Measurements from ENCODE around the gene ZFYVE26. TPM values are rescaled to one million over a fixed set of nuclear protein-coding genes. Genes with fewer than 3 reads are reported as not detected.

The ZFYVE26 gene
- total and polyA plus RNA-seq, 5 donors from 2014 or later: 2.9 to 27.4 (median 3.7) TPM

DNA sequence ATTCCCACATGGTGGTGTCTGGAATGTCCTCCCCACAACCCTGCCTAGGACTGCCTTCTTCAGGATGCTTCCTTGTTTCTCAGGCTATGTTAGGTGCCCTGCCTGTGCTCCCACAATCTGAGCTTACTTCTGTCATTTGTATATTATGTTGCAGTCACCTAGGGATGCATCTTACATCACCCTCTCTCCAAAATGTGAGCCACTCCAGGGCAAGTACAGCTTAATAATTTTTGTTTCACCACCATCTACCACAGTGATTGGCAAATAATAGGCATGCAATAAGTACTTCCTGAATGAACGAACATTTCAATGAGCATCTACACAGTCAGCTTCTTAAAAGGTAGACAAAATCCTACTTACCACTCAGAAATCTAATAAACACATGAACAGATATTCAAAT lies 37.6 kb downstream of the ZFYVE26 start:
- DNase-seq: no peak
- Mint-ChIP-seq H3K27ac (peak overlapping the region in 1 of 3 donors; percentile 32), H3K4me3 (no peak overlapping the region), H3K36me3 (peaks cover 76% of the 10 kb centered on the region), H3K27me3 (no peaks in the 10 kb centered on the region), H3K4me1 (no peaks in the 10 kb centered on the region), H3K9me3 (no peaks in the 10 kb centered on the region)
- Histone ChIP-seq H3K27ac (ENCODE audit: insufficient read depth, low read length, poor library complexity, severe bottlenecking) (no peak overlapping the region), H3K27me3 (ENCODE audit: control insufficient read depth, insufficient read depth, low read length) (no peaks in the 10 kb centered on the region), H3K36me3 (ENCODE audit: control insufficient read depth, insufficient read depth, low read length) (peaks cover 96% of the 10 kb centered on the region), H3K4me3 (ENCODE audit: low read depth, low read length) (no peak overlapping the region), H3K4me1 (ENCODE audit: control insufficient read depth, insufficient read depth, low read length, poor library complexity, severe bottlenecking) (no peaks in the 10 kb centered on the region), H3K9me3 (ENCODE audit: control insufficient read depth in 2 of 2, low read length in 2 of 2) (no peaks in the 10 kb centered on the region)
- ATAC-seq (ENCODE audit: low read depth in 2 of 2): no peak

DNA sequence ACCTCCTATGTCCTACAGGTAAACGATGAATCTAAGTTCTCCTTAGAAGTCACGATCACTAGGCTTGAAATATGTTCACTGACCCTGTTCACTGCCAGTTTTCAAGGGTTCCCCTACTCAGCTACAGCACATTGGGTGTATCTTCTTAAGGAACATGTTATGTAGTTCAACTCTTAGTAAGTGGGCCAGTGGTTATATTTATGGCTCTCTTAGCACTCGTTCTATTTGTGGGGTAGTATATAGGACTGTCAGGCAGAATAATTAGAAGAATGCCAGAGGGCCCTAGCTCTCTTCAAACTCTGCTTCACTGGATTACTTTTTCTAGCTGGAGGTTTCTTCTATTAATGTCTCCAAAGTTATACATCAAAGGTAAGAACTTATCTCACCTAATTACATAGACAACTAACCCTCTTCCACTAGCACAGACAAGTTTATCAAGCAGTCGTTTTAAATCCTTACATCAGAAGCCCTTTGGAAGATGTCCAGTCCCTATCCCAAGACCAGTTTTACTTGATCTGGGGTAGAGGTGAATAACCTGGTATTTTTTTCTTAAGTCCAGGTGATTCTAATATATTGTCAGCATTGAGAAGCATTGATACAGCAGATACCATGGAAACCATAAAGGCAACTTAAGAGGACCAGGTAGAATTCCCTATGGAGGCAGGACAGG lies 39.6 kb downstream of the ZFYVE26 start:
- no peak overlapping the region for H3K27ac Mint-ChIP-seq
- DNase-seq: no peak
- no peaks in the 10 kb centered on the region for H3K27me3 Mint-ChIP-seq
- H3K9me3 ChIP-seq (ENCODE audit: control insufficient read depth in 2 of 2, low read length in 2 of 2): no peaks in the 10 kb centered on the region
- H3K27me3 ChIP-seq (ENCODE audit: control insufficient read depth, insufficient read depth, low read length): no peaks in the 10 kb centered on the region
- peaks cover 96% of the 10 kb centered on the region for H3K36me3 ChIP-seq (ENCODE audit: control insufficient read depth, insufficient read depth, low read length)
- no peak overlapping the region for H3K4me3 Mint-ChIP-seq
- H3K4me1 Mint-ChIP-seq: no peaks in the 10 kb centered on the region
- no peak for ATAC-seq (ENCODE audit: low read depth in 2 of 2)
- no peak overlapping the region for H3K27ac ChIP-seq (ENCODE audit: insufficient read depth, low read length, poor library complexity, severe bottlenecking)
- no peak overlapping the region for H3K4me3 ChIP-seq (ENCODE audit: low read depth, low read length)
- H3K36me3 Mint-ChIP-seq: peaks cover 77% of the 10 kb centered on the region
- no peaks in the 10 kb centered on the region for H3K9me3 Mint-ChIP-seq
- no peaks in the 10 kb centered on the region for H3K4me1 ChIP-seq (ENCODE audit: control insufficient read depth, insufficient read depth, low read length, poor library complexity, severe bottlenecking)

DNA sequence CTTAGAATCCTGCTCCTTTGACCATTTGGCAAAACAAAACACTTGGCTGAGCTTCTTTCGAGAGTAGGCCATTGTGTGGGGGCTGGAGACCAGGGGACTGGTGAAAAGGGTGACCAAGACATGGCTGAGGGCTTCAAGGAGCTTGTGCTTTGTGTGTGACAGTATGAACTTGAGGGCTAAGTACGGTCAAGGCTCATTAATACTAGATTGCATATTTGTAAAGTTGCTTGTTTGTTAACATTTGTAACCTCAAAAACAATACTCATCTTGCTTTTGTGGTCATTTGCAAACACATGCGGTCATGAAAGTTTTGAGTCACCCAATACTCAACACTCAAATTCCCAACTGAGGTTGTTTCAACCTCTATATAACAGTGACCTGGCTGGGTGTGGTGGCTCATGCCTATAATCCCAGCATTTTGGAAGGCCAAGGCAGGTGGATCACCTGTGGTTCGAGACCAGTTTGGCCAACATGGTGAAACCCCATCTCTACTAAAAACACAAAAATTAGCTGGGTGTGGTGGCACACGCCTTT lies 42.5 kb downstream of the ZFYVE26 start:
- no peaks in the 10 kb centered on the region for H3K4me1 ChIP-seq (ENCODE audit: control insufficient read depth, insufficient read depth, low read length, poor library complexity, severe bottlenecking)

DNA sequence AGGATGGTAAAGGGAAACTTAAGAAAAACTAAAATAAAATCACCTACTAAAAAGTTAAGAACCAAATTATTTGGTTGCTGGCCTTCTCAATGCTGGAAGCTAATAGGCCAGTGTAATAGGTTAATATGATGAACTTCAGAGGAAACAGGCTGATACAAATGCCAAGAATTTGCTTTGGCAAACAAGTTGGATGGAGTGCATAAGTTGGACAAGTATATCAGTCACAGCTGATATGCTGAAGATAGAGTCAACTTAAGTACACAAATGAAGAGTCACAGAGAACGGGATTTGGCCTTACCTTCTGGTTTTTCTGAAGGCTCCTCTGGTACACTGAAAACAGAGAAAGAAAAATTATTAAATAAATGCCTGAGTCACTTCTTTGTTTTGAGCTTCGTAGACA lies 48.2 kb downstream of the ZFYVE26 start:
- Mint-ChIP-seq H3K27ac (no peak overlapping the region), H3K4me3 (no peak overlapping the region), H3K9me3 (peaks cover 0 to 1% (median 0%) of the 10 kb centered on the region in 7 donors), H3K36me3 (peaks cover 67% of the 10 kb centered on the region), H3K27me3 (no peaks in the 10 kb centered on the region), H3K4me1 (no peaks in the 10 kb centered on the region)
- H3K27me3 ChIP-seq (ENCODE audit: control insufficient read depth, insufficient read depth, low read length): no peaks in the 10 kb centered on the region
- no peak for ATAC-seq (ENCODE audit: low read depth in 2 of 2)
- no peak overlapping the region for H3K4me3 ChIP-seq (ENCODE audit: low read depth, low read length)
- no peak overlapping the region for H3K27ac ChIP-seq (ENCODE audit: insufficient read depth, low read length, poor library complexity, severe bottlenecking)
- no peaks in the 10 kb centered on the region for H3K4me1 ChIP-seq (ENCODE audit: control insufficient read depth, insufficient read depth, low read length, poor library complexity, severe bottlenecking)
- no peaks in the 10 kb centered on the region for H3K9me3 ChIP-seq (ENCODE audit: control insufficient read depth in 2 of 2, low read length in 2 of 2)
- H3K36me3 ChIP-seq (ENCODE audit: control insufficient read depth, insufficient read depth, low read length): peaks cover 91% of the 10 kb centered on the region
- no peak for DNase-seq

More for the DNA sequence above, 42.5 kb downstream of the ZFYVE26 start:
- no peak overlapping the region for H3K27ac ChIP-seq (ENCODE audit: insufficient read depth, low read length, poor library complexity, severe bottlenecking)
- no peaks in the 10 kb centered on the region for H3K27me3 ChIP-seq (ENCODE audit: control insufficient read depth, insufficient read depth, low read length)
- peaks cover 70% of the 10 kb centered on the region for H3K36me3 Mint-ChIP-seq
- H3K36me3 ChIP-seq (ENCODE audit: control insufficient read depth, insufficient read depth, low read length): peaks cover 94% of the 10 kb centered on the region
- no peaks in the 10 kb centered on the region for H3K9me3 ChIP-seq (ENCODE audit: control insufficient read depth in 2 of 2, low read length in 2 of 2)
- DNase-seq: no peak
- H3K4me1 Mint-ChIP-seq: no peaks in the 10 kb centered on the region
- H3K9me3 Mint-ChIP-seq: no peaks in the 10 kb centered on the region
- H3K27me3 Mint-ChIP-seq: no peaks in the 10 kb centered on the region
- H3K4me3 Mint-ChIP-seq: no peak overlapping the region
- H3K27ac Mint-ChIP-seq: peak overlapping the region in 1 of 3 donors; percentile 82
- no peak overlapping the region for H3K4me3 ChIP-seq (ENCODE audit: low read depth, low read length)
- ATAC-seq (ENCODE audit: low read depth in 2 of 2): no peak

DNA sequence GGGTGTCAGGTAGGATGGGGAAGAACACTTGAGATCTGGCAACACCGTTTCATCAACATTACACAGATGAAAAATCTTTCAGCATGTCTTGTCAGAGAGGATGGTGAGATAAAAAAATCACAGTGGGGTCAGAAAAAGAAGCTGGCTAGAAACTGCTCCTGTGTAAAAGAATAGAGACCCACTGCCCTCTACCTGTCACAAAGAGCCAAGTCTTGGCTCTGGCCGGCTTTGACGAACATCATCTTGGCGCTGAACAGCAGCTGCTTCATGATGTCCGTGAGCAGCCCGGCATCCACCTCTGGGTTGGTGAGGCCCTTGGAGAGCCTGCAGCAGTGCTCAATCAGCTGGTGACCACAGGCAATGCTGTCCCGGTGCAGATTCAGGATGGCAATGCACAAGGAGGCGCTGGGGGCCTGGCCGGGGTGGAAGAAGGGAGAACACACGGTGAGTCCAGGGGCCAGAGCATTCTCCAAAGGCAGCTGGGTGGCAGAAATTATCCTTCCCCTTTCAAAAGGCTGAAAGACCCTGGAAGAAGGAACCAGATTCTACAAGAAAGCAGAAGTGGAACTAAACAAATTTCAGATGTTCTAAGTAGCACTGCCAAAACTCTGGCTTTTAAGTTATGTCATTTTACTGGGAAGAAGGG lies 50.2 kb downstream of the ZFYVE26 start:
- Histone ChIP-seq H3K4me1 (ENCODE audit: control insufficient read depth, insufficient read depth, low read length, poor library complexity, severe bottlenecking) (no peaks in the 10 kb centered on the region), H3K4me3 (ENCODE audit: low read depth, low read length) (no peak overlapping the region), H3K27me3 (ENCODE audit: control insufficient read depth, insufficient read depth, low read length) (no peaks in the 10 kb centered on the region), H3K27ac (ENCODE audit: insufficient read depth, low read length, poor library complexity, severe bottlenecking) (no peak overlapping the region), H3K36me3 (ENCODE audit: control insufficient read depth, insufficient read depth, low read length) (peaks cover 86% of the 10 kb centered on the region), H3K9me3 (ENCODE audit: control insufficient read depth in 2 of 2, low read length in 2 of 2) (no peaks in the 10 kb centered on the region)
- H3K9me3 Mint-ChIP-seq: peaks cover 0 to 1% (median 0%) of the 10 kb centered on the region in 7 donors
- no peaks in the 10 kb centered on the region for H3K27me3 Mint-ChIP-seq
- ATAC-seq (ENCODE audit: low read depth in 2 of 2): no peak
- no peak overlapping the region for H3K4me3 Mint-ChIP-seq
- H3K4me1 Mint-ChIP-seq: no peaks in the 10 kb centered on the region
- no peak for DNase-seq
- peak overlapping the region in 1 of 3 donors; percentile 4 for H3K27ac Mint-ChIP-seq
- peaks cover 65% of the 10 kb centered on the region for H3K36me3 Mint-ChIP-seq

DNA sequence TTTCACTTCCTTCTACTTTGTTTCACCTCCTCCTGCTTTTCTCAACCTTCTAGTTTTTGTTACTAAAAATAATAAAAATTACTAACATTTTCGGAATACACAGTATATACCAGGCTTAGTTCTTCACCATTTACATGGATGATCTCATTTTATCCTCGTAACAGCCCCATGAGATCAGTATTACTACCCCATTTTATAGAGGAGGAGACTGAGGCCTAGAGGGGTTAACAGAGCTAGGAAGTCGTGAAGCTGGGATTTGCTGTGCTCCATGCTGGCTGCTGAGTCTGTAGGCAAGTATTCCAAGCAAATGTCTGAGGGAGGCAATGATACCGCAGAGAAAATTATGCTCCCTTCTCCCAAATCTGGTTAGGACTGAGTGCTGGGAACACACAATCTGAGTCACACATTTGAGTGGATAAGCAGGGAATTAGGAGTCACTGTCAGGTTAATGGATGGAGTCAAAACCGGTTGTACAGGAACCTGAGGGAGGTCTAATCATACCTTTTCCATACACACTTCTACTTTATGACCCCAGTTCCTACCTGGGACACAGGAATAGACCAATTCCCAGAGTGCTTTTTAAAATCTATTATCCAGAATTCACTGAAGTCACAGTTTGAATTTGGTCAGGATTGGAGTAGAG lies 51.1 kb downstream of the ZFYVE26 start:
- Histone ChIP-seq H3K36me3 (ENCODE audit: control insufficient read depth, insufficient read depth, low read length) (peaks cover 88% of the 10 kb centered on the region), H3K4me3 (ENCODE audit: low read depth, low read length) (no peak overlapping the region), H3K4me1 (ENCODE audit: control insufficient read depth, insufficient read depth, low read length, poor library complexity, severe bottlenecking) (no peaks in the 10 kb centered on the region), H3K27ac (ENCODE audit: insufficient read depth, low read length, poor library complexity, severe bottlenecking) (no peak overlapping the region), H3K9me3 (ENCODE audit: control insufficient read depth in 2 of 2, low read length in 2 of 2) (no peaks in the 10 kb centered on the region), H3K27me3 (ENCODE audit: control insufficient read depth, insufficient read depth, low read length) (no peaks in the 10 kb centered on the region)
- Mint-ChIP-seq H3K9me3 (peaks cover 0 to 1% (median 0%) of the 10 kb centered on the region in 7 donors), H3K27me3 (no peaks in the 10 kb centered on the region), H3K4me3 (no peak overlapping the region), H3K4me1 (no peaks in the 10 kb centered on the region), H3K36me3 (peaks cover 68% of the 10 kb centered on the region), H3K27ac (peak overlapping the region in 1 of 3 donors; percentile 4)
- DNase-seq (no peak), ATAC-seq (ENCODE audit: low read depth in 2 of 2) (no peak)

DNA sequence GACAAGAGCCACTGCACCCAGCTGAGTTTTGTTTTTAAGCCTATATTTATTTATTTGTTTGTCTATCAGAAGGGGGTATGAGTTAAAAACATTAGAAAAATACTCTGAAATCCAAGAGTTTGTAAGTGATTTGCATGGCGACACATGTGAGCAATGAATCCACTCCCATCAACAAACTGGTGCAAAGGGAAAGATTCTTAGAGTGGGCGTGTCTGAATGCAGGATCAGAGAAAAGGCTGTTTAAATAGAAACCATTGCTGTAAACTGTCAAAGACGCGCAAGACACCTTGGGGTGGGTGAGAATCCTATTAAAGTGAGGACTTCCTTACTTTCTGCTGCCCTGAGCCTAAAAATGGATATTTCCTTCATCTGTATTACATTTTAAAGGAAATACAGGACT lies 51.9 kb downstream of the ZFYVE26 start:
- Mint-ChIP-seq H3K9me3 (peaks cover 0 to 1% (median 0%) of the 10 kb centered on the region in 7 donors), H3K27ac (no peak overlapping the region), H3K27me3 (no peaks in the 10 kb centered on the region), H3K4me3 (no peak overlapping the region), H3K4me1 (no peaks in the 10 kb centered on the region), H3K36me3 (peaks cover 71% of the 10 kb centered on the region)
- no peak overlapping the region for H3K4me3 ChIP-seq (ENCODE audit: low read depth, low read length)
- H3K27ac ChIP-seq (ENCODE audit: insufficient read depth, low read length, poor library complexity, severe bottlenecking): no peak overlapping the region
- H3K27me3 ChIP-seq (ENCODE audit: control insufficient read depth, insufficient read depth, low read length): no peaks in the 10 kb centered on the region
- no peaks in the 10 kb centered on the region for H3K9me3 ChIP-seq (ENCODE audit: control insufficient read depth in 2 of 2, low read length in 2 of 2)
- DNase-seq (no peak), ATAC-seq (ENCODE audit: low read depth in 2 of 2) (no peak)
- H3K4me1 ChIP-seq (ENCODE audit: control insufficient read depth, insufficient read depth, low read length, poor library complexity, severe bottlenecking): no peaks in the 10 kb centered on the region
- H3K36me3 ChIP-seq (ENCODE audit: control insufficient read depth, insufficient read depth, low read length): peaks cover 91% of the 10 kb centered on the region
